ENCODE measurements around the gene MACF1.
A peak's percentile ranks its signal among the peaks of the same experiment; 100 is the strongest.
"Not testable (repeated sequence)": the region's sequence is repeated elsewhere in the genome, so short reads cannot be mapped to it uniquely, and the experiment has no call there.

Gene MACF1

GRCh38 chr1:39178541-39179431 lies 25.7 kb upstream of the MACF1 start:
- no peak for DNase-seq

- DNase-seq: no peak
These were observed 23.2 kb upstream of the MACF1 start for GRCh38 chr1:39181311-39181710.

DNA sequence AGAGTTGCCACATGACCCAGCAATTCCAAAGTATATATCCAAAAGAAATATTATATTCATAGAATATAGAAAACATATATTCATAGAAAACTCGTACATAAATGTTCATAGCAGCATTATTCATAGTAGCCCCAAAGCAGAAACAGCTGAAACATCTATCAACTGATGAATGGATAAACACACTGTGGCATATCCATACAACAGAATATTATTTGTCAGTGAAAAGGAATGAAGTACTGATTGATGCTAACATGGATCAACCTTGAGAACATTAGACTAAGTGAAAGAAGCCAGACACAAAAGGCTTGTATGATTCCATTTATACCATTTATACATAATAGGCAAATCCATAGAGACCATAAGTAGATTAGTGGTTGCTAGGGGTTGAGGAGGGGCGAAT lies 21.7 kb upstream of the MACF1 start:
- no peak for DNase-seq

DNA sequence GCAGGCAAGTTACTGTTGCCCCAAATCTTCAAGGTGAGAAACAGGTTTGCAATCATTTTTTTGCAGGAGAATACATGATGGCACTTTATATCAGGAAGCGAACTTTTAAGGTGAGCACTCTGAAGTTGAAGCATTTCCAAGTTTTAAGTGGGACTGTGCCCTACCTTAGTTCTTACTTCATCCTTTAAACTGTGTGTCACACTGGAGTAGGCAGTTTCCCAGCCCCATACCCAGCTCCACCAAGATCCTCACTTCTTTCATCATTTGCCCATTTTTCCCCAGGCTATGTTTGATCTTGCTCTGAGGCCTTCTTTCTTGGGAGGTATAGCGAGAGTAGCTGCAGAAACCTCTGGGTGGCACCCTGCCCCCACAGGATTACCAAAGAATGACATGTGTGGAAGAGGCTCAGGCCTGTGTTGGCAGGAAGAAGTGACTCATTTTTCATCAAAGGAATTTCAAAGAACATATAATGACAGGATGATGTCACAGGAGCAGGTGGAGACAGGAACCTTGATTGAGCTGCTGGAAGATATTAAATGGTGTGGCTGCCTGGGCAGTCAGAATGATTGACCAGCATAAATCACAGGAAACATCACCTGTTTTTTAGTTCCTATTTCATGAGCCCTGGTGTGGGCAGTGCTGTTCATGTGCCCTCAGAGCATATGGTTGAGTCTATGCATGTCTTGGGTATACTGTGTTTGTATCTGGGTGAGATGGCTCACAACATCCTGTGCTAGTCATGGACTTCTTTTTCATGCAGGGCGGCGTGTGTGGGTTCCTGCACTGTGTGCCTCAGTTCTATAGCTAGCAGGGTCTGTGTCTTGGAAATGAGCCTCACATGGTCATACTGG lies 20.8 kb upstream of the MACF1 start:
- DNase-seq: peak; percentile 84 to 90

DNA sequence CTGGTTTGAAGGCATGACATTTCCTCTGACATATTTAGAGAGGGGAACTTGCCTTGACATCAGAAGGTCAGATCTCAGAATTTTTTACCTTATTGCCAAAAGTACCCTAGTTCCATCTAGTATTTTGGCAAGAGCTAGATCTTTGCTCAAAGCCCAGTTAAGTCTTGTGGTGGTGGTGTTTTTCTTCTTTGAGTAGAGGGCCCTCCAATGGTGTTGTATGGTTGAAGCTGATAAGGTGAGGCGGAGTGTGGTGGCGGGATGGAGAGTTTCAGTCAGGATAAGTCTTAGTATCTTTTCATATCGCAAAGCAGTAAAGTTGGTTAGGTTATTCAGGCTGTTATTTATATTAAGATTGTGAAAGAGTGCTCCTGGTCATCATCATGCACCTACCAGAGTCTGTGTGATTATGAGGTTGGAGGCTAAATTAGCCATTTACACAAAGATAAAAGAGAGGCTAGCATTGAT lies 20.1 kb upstream of the MACF1 start:
- DNase-seq: no peak

- no peak for DNase-seq
These were observed 17.0 kb upstream of the MACF1 start for GRCh38 chr1:39187275-39188046.

DNA sequence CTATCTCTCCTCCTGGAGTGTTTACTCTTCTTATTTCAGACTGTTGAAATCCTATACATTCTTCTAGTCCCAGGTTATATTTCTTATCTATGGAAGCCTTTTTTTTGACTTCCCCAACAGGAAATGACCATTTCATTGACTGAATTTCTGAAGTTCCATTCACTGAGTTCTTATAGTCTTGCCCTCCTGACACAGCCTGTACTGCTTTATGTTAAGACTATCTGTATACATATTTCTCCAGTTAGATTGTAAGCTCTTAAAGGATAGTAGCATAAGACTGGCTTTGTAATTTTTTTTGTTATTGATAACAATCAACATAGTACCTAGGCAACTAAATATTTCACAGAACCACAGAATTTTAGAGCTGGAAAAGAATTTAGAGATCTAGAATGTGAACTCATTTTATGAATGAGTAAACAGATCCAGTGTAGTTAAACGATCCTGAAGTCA lies 14.9 kb upstream of the MACF1 start:
- DNase-seq: no peak

GRCh38 chr1:39190096-39190495 lies 14.4 kb upstream of the MACF1 start:
- no peak for DNase-seq

DNA sequence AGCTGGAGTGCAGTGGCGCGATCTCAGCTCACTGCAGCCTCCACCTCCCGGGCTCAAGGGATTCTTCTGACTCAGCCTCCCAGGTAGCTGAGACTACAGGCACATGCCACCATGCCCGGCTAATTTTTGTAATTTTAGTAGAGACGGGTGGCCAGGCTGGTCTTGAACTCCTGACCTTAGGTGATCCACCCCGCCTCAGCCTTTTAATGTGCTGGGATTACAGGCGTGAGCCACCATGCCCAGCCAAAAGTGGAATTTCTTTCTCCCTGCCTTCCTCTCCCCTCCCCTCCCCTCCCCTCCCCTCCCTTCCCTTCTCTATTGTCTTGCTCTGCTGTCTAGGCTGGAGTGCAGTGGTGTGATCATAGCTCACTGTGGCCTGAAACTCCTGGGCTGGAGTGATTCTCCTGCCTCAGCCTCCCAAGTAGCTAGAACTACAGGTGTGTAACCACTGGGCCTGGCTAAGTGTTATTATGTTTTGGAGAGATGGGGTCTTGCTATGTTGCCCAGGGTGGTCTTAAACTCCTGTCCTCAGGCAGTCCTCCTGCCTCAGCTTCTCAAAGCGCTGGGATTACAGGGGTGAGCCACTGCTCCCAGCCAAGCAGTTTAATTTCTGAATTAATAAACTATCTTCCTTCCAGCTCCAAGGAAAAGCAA lies 10.0 kb upstream of the MACF1 start:
- no peak for DNase-seq

DNA sequence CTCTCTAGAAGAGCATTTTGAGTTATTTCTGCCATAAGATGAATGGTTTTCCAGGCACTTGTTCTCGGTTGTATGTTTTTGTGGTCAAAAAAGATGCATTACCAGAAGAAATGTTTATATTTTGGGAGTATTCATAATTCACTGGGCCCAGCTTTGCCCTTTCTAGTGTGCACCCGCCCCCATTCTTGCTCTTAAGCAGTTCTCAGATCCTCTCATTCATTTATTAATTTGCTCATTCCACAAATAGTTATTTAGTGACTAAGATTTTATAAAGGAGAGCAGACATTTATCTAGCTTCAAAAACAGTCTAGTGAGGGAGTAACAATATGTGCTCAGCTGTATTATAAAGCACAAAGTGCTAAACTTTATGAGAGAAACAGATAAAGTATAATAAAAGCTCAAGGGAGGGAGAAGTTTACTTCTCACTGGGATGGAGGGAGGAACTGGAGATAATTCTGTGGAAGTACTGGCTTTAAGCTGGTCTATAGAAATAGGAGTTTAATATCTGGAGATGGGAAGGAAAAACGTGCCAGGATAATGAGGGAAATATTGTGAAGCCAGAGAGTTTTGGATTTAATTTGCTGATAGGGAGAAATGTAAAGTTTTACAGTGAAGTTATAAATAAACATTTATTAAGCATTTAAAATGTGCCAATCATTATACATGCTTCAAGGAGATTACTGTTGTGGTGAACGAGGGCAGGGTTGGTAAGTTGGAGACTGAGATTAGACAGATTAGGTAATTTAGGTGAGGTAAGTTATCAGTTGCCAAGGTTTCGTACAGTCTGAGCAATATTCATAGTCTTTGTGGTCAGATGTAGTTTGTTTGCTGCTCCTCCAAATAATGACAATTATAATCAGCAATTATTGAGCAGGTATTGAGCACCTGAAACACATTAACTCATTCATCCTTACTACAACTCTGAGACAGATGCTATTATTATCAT lies 9.1 kb upstream of the MACF1 start:
- DNase-seq: peak; percentile 41 to 74

- DNase-seq: peak; percentile 76 to 88
These were observed 8.0 kb upstream of the MACF1 start for GRCh38 chr1:39196244-39197215.

GRCh38 chr1:39199593-39199992 lies 4.9 kb upstream of the MACF1 start:
- DNase-seq: no peak

DNA sequence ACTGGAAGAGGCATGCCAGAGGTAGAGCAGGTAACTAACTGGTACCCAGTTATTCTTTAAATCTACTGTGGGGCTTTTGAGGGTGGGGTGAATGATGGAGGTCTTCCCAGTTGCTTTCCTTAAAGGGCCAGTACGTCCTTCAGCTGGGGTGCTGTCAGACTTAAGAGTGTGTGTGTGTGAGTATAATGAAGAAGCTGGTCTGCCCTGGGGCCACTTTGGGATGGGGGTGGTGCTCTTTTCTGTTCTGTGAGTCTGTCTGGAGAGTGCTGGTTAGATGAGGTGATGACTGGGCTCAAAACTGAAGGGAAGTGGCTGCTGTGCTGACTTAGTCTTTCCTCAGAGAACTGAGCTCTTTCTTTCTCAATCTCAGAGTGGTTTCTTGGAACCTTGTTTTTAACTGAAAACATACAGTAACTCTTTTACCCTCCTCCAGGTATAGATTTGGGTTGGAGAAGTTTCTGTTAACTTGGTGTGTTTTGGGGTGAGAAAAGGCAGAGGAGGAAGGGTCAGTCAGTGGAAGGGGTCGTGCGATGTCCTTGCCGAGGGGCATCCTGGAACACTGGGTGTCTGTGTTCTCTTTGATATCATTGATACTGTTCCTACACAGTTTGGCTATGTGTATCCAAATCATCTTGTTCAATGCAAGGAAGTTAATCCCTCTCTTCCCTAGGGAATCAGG lies 746 bp downstream of the MACF1 start:
- DNase-seq: peak; percentile 71 to 76

GRCh38 chr1:39205781-39206464 lies 1.4 kb downstream of the MACF1 start:
- peak in 1 of 2 donors; percentile 59 for DNase-seq

DNA sequence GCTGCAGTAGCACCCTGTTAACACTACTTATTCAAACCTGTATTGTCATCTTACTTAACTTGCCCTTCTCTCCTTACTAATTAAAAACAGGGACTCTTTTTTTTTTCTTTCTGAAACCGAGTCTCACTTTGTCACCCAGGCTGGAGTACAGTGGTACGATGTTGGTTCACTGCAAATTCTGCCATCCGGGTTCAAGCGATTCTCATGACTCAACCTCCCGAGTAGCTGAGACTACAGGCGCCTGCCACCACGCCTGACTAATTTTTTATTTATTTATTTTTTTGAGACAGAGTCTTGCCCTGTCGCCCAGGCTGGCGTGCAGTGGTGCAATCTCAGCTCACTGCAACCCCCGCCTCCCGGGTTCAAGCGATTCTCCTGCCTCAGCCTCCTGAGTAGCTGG lies 3.9 kb downstream of the MACF1 start:
- not testable (repeated sequence) for DNase-seq

- no peak for DNase-seq
These were observed 6.2 kb downstream of the MACF1 start for GRCh38 chr1:39210649-39211048.

DNA sequence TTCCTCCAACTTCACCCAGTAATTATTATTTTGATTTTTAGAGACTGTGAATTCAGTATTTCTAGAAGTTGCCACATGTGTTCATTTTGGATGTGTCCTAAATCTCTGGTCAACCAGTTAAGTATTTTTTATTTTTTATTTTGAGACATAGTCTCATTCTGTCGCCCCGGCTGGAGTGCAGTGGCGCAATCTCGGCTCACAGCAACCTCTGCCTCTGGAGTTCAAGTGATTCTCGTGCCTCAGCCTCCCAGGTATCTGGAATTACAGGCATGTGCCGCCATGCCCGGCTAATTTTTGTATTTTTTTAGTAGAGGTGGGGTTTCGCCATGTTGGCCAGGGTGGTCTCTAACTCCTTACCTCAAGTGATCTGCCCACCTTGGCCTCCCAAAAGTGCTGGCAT lies 8.0 kb downstream of the MACF1 start:
- DNase-seq: no peak

DNA sequence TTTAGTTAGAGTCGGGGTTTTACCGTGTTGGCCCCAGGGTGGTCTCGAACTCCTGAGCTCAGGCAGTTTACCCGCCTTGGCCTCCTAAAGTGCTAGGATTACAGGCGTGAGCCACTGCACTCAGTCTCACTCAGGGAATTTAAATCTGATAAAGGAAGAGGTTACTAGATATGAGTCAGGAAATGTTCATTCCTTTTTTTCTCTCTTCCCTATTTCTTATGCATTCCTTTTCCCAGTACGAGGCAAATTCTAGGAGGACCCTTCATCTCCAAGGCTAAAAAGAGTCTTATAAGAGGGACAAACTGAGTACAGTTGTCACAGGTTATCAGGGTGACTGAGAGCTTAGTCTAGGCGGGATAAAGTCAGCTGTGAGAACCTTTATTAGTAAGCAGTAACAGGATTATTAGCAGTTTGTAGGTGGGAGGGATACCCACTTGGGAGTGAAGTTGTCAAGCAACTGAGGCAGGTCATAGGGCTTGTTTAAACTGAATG lies 9.1 kb downstream of the MACF1 start:
- DNase-seq: no peak
